C4-2B (cell line): ENCODE results near the gene ZNF429.
"Not testable (repeated sequence)": the region's sequence is repeated elsewhere in the genome, so short reads cannot be mapped to it uniquely, and the experiment has no call there.

Source experiments
- H3K27ac ChIP-seq: fragments of 450-650 bp; 2 replicates; pipeline ENCODE4 v1.5.1; 2017
- CTCF ChIP-seq: fragments of 450-650 bp; conservative IDR thresholded peaks from 2 replicates; pipeline ENCODE4 v1.5.1; 2017; ENCODE audit warnings: mild to moderate bottlenecking
- ZFX ChIP-seq: fragments of 450-650 bp; IDR thresholded peaks from 2 replicates; pipeline ENCODE4 v1.6.1; 2017

The ZNF429 gene

GRCh38 chr19:21474671-21475181 is 30.7 kb upstream of the ZNF429 start:
- TF ChIP-seq ZFX (no peak), CTCF (no peak)
- no peak overlapping the region for H3K27ac ChIP-seq

- not testable (repeated sequence) for H3K27ac ChIP-seq
Observed at GRCh38 chr19:21482361-21482760, 23.0 kb upstream of the ZNF429 start.

GRCh38 chr19:21482863-21483276 is 22.5 kb upstream of the ZNF429 start:
- H3K27ac ChIP-seq = no peak overlapping the region
- TF ChIP-seq ZFX (no peak), CTCF (peak; percentile 92)

GRCh38 chr19:21483589-21484170 is 21.7 kb upstream of the ZNF429 start:
- H3K27ac ChIP-seq = no peak overlapping the region
- TF ChIP-seq CTCF = peak; percentile 76
- no peak for TF ChIP-seq ZFX

GRCh38 chr19:21484631-21485030 is 20.8 kb upstream of the ZNF429 start:
- no peak overlapping the region for H3K27ac ChIP-seq
- TF ChIP-seq CTCF (no peak), ZFX (no peak)

GRCh38 chr19:21485926-21486325 is 19.5 kb upstream of the ZNF429 start:
- TF ChIP-seq ZFX (no peak), CTCF (no peak)
- no peak overlapping the region for H3K27ac ChIP-seq

- no peak overlapping the region for H3K27ac ChIP-seq
- TF ChIP-seq CTCF = no peak
- no peak for TF ChIP-seq ZFX
Observed at GRCh38 chr19:21487969-21488368, 17.4 kb upstream of the ZNF429 start.

- TF ChIP-seq CTCF = no peak
- TF ChIP-seq ZFX = no peak
- no peak overlapping the region for H3K27ac ChIP-seq
Observed at GRCh38 chr19:21491146-21491545, 14.3 kb upstream of the ZNF429 start.
